K562 (cell line): ENCODE data around the gene ABCA1. TPM values are rescaled to one million over a fixed set of nuclear protein-coding genes. Genes with fewer than 3 reads are reported as not detected.

Source experiments
- ATAC-seq: fragments of 200-7000 bp; cut with Tn5 transposase; 3 replicates; pipeline ENCODE4 v1.9.1; 2020; ENCODE audit warnings: moderate library complexity
- BruUV-seq: library from RNA; stranded (reverse); fragments of 400-500 nt; replicated peaks from 2 replicates; lab custom pipeline; 2021; lab: Mats Ljungman, UMichigan
- CTCF ChIA-PET: fragments of 300-600 bp; formaldehyde crosslinking; extraction: SDS; loops from one replicate; lab custom pipeline; 2021; ENCODE audit warnings: low intra/inter-chr PET ratio; lab: Yijun Ruan, JAX
- POLR2A ChIA-PET: fragments of 300-600, 350-650 bp; sonication (Branson Sonifier 250); formaldehyde crosslinking; extraction: SDS; loops from one replicate; lab custom pipeline; 2021; ENCODE audit warnings: antibody characterized with exemption, inconsistent platforms; lab: Yijun Ruan, JAX
- DNase-seq, 4 experiments: peaks; one replicate each; pipeline versions ENCODE4 v3.0.0 to v3.0.0-alpha.2; 2011 to 2018; ENCODE audit warnings: low spot score in 3 of 4, mixed read lengths in 3 of 4; ENCODE audit errors: extremely low read depth in 1 of 4
- FAIRE-seq: peaks from 2 replicates; lab custom pipeline; 2011; peaks lifted over from hg19 to GRCh38; lab: Jason Lieb, UNC
- H2AFZ ChIP-seq: 2 replicates; pipeline ENCODE4 v1.6.0; 2011; ENCODE audit warnings: low read depth, low read length, control low read depth, inconsistent platforms
- H3K27ac ChIP-seq: fragments of 200-600 bp; 3 replicates; pipeline ENCODE4 v1.8.0; 2011; ENCODE audit warnings: low read depth, mild to moderate bottlenecking, control low read depth, inconsistent platforms, low read length, moderate library complexity, mixed read lengths; ENCODE audit errors: extremely low read depth
- H3K27me3 ChIP-seq, 2 experiments: fragments of 300-600 bp in 1 of 2; 2 replicates in 1 of 2; 3 replicates in 1 of 2; pipeline versions ENCODE4 v1.6.0 to v1.8.0; 2011; ENCODE audit warnings: inconsistent platforms in 2 of 2, low read length in 2 of 2, mild to moderate bottlenecking in 1 of 2, mixed read lengths in 1 of 2, moderate library complexity in 1 of 2; ENCODE audit not compliant: control insufficient read depth in 2 of 2, insufficient read depth in 2 of 2
- H3K36me3 ChIP-seq: fragments of 300-600 bp; 3 replicates; pipeline ENCODE4 v1.8.0; 2011; ENCODE audit warnings: mild to moderate bottlenecking, low read length, inconsistent platforms; ENCODE audit not compliant: control insufficient read depth, insufficient read depth
- H3K4me1 ChIP-seq, 2 experiments: fragments of 200-600 bp in 1 of 2; replicated peaks in 1 of 2; 2 replicates in 1 of 2; 3 replicates in 1 of 2; pipeline versions ENCODE4 v1.5.1 to v1.8.0; 2011; ENCODE audit warnings: inconsistent platforms in 2 of 2, low read length in 2 of 2, mild to moderate bottlenecking in 1 of 2, mixed read lengths in 1 of 2, moderate library complexity in 1 of 2; ENCODE audit not compliant: control insufficient read depth in 2 of 2, insufficient read depth in 2 of 2
- H3K4me2 ChIP-seq: 2 replicates; pipeline ENCODE4 v1.6.1; 2011; ENCODE audit warnings: low read length, control low read depth, inconsistent platforms, mixed read lengths; ENCODE audit not compliant: insufficient read depth
- H3K4me3 ChIP-seq: fragments of 200-600 bp; sonication (generic), shearing (Covaris generic); 2 replicates; pipeline ENCODE4 v1.5.1; 2016; ENCODE audit warnings: control low read depth, inconsistent platforms
- H3K79me2 ChIP-seq: fragments of 200-600 bp; 3 replicates; pipeline ENCODE4 v1.8.0; 2011; ENCODE audit warnings: low read length, inconsistent platforms; ENCODE audit not compliant: control insufficient read depth, insufficient read depth
- H3K9ac ChIP-seq, 2 experiments: 2 replicates each; pipeline versions ENCODE4 v1.6.0 to v1.6.1; 2011; ENCODE audit warnings: low read depth in 2 of 2, low read length in 2 of 2, control low read depth in 1 of 2, inconsistent platforms in 1 of 2, mild to moderate bottlenecking in 1 of 2, mixed read lengths in 1 of 2; ENCODE audit not compliant: insufficient read depth in 1 of 2
- H3K9me1 ChIP-seq: one replicate; pipeline ENCODE4 v1.6.0; 2011; ENCODE audit warnings: inconsistent platforms, mild to moderate bottlenecking, low read length, moderate library complexity; ENCODE audit not compliant: control insufficient read depth, insufficient read depth
- H3K9me3 ChIP-seq: replicated peaks from 2 replicates; pipeline ENCODE4 v1.5.1; 2011; ENCODE audit warnings: low read depth, low read length, inconsistent platforms; ENCODE audit not compliant: control insufficient read depth, insufficient read depth
- H4K20me1 ChIP-seq: replicated peaks from 2 replicates; pipeline ENCODE4 v1.6.1; 2011; ENCODE audit warnings: low read length, inconsistent platforms, mixed read lengths; ENCODE audit not compliant: control insufficient read depth, insufficient read depth
- ADNP ChIP-seq: fragments of 200-800 bp; sonication (Bioruptor generic); IDR thresholded peaks from 2 replicates; pipeline ENCODE4 v1.6.1; 2016; ENCODE audit warnings: missing genetic modification characterization, missing compliant biosample characterization
- ATF7 ChIP-seq: fragments of 450-650 bp; IDR thresholded peaks from 2 replicates; pipeline ENCODE4 v1.7.1; 2014; ENCODE audit warnings: mild to moderate bottlenecking, moderate library complexity
- COPS2 ChIP-seq: fragments of 450-650 bp; conservative IDR thresholded peaks from 2 replicates; pipeline ENCODE4 v1.6.1; 2016; ENCODE audit warnings: mild to moderate bottlenecking, moderate library complexity
- CSDE1 ChIP-seq, 2 experiments: fragments of 450-650 bp; IDR thresholded peaks; 2 replicates each; pipeline ENCODE4 v1.6.1; 2016; ENCODE audit warnings: mild to moderate bottlenecking in 1 of 2
- FOXM1 ChIP-seq, 2 experiments: fragments of 450-650 bp in 1 of 2; sonication (generic) in 1 of 2; formaldehyde crosslinking in 1 of 2; IDR thresholded peaks; 2 replicates each; pipeline versions ENCODE4 v1.6.1 to v1.9.0; 2017 to 2022; ENCODE audit warnings: low read depth in 2 of 2, mild to moderate bottlenecking in 2 of 2, missing genetic modification reagents in 1 of 2, moderate library complexity in 1 of 2
- JUN ChIP-seq, 2 experiments: sonication (generic) in 1 of 2; formaldehyde crosslinking in 1 of 2; IDR thresholded peaks; 2 replicates each; pipeline versions ENCODE4 v1.6.1 to v1.8.0; 2012 to 2022; ENCODE audit warnings: borderline replicate concordance in 2 of 2, mild to moderate bottlenecking in 2 of 2, improper control_type of control experiment in 1 of 2, low read depth in 1 of 2, low read length in 1 of 2, missing genetic modification reagents in 1 of 2
- KDM1A ChIP-seq, 2 experiments: fragments of 450-650 bp; IDR thresholded peaks; 2 replicates each; pipeline ENCODE4 v1.6.1; 2016; ENCODE audit warnings: mild to moderate bottlenecking in 2 of 2
- NCOA1 ChIP-seq: fragments of 450-650 bp; IDR thresholded peaks from 2 replicates; pipeline ENCODE4 v1.6.1; 2016; ENCODE audit warnings: low read depth
- PHF21A ChIP-seq: fragments of 450-650 bp; IDR thresholded peaks from 2 replicates; pipeline ENCODE4 v1.6.1; 2017; ENCODE audit warnings: low read depth, borderline replicate concordance
- PPARD ChIP-seq: fragments of 250-450 bp; sonication (Bioruptor Pico); IDR thresholded peaks from 2 replicates; pipeline ENCODE4 v1.8.0; 2022; ENCODE audit warnings: inconsistent platforms, mild to moderate bottlenecking, moderate library complexity
- RFX7 ChIP-seq: fragments of 250-450 bp; sonication (Bioruptor Pico); IDR thresholded peaks from 2 replicates; pipeline ENCODE4 v1.5.1; 2021; ENCODE audit warnings: mild to moderate bottlenecking
- SAFB ChIP-seq: fragments of 200-400 bp; formaldehyde crosslinking; IDR thresholded peaks from 2 replicates; pipeline ENCODE4 v1.6.1; 2017; ENCODE audit warnings: low read depth, low read length, borderline replicate concordance
- TAF9B ChIP-seq: fragments of 450-650 bp; IDR thresholded peaks from 2 replicates; pipeline ENCODE4 v1.6.1; 2018; ENCODE audit warnings: mild to moderate bottlenecking; ENCODE audit not compliant: partially characterized antibody
- WGBS: fragments of 100-300 bp; shearing (Covaris generic); methylation state at CpG from one replicate; pipeline ENCODE4 v1.1.6; 2016; ENCODE audit warnings: low coverage, mixed read lengths; ENCODE audit not compliant: insufficient coverage; ENCODE audit errors: missing lambda C conversion rate; 5-methylcytosine and 5-hydroxymethylcytosine counted together
- in situ Hi-C: fragments of 300-500 bp; cut with MboI; formaldehyde crosslinking; loops from 4 replicates; pipeline ENCODE4 v1.15.0; 2018; ENCODE audit warnings: inconsistent platforms, mixed read lengths
- intact Hi-C: fragments of 100-400 bp; cut with micrococcal nuclease; formaldehyde crosslinking; loops from 2 replicates; pipeline ENCODE4 v1.14.2; 2022
- polyA plus RNA-seq, 8 experiments: library from polyadenylated mRNA; depleted of rRNA in 4 of 8; stranded (reverse) in 5 of 8; unstranded in 3 of 8; fragments of >200 nt; fragmentation: Nextera tagmentation in 2 of 8; fragmentation: Illumina TruSeq in 1 of 8; extraction: Ambion mirVana in 2 of 8; extraction: Trizol in 1 of 8; gene quantifications; 2 replicates each; pipeline versions ENCODE4 v1.2.1 to v1.2.3, GENCODE V29; 2011 to 2014; ENCODE audit warnings: inconsistent platforms in 1 of 8, missing spikeins in 1 of 8
- total RNA-seq, 7 experiments: library from RNA; depleted of rRNA in 6 of 7; stranded (reverse); fragments of >200 nt in 6 of 7; fragmentation: Illumina TruSeq in 2 of 7; extraction: Trizol in 2 of 7; gene quantifications; 2 replicates each; pipeline versions ENCODE4 v1.2.1 to v1.2.3, GENCODE V29; 2011 to 2021; ENCODE audit warnings: low replicate concordance in 1 of 7
- TF ChIP-seq, protein P1 (sequence below): sonication (generic); formaldehyde crosslinking; IDR thresholded peaks from 2 replicates; pipeline ENCODE4 v1.8.0; 2022; ENCODE audit warnings: mild to moderate bottlenecking, missing genetic modification reagents, borderline replicate concordance
- TF ChIP-seq, protein P2 (sequence below): fragments of 150-350 bp; conservative IDR thresholded peaks from 2 replicates; pipeline ENCODE4 v1.6.1; 2014; ENCODE audit warnings: low read length
- TF ChIP-seq, protein P3 (sequence below): fragments of 250-450 bp; sonication (Bioruptor Pico); IDR thresholded peaks from 2 replicates; pipeline ENCODE4 v1.8.0; 2022; ENCODE audit warnings: inconsistent platforms

Gene ABCA1
- total and polyA plus RNA-seq, 9 of the 15 experiments (the other 6 are each of a cell fraction or from before 2014, with no cell fraction given) = under 0.01 to 0.18 (median 0.02) TPM; not detected in 5

DNA sequence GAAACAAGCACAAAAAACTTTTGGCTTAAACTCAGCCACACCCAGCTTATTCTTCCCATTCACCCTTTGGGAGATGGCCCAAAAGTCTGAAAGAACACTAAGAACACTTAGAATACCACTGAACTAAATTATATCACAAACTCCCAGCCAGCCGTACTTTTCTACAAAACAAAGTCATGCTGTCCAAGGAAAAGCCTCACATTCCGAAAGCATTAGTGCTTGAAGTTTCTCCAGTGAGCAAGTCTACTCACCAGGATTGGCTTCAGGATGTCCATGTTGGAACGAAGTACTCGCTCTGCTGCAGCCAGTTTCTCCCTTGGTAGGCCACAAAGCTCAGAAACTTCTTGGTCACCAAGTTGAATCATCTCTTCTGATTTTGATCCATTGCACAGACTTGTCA lies 69.7 kb downstream of the ABCA1 start:
- TF ChIP-seq, protein P1, sequence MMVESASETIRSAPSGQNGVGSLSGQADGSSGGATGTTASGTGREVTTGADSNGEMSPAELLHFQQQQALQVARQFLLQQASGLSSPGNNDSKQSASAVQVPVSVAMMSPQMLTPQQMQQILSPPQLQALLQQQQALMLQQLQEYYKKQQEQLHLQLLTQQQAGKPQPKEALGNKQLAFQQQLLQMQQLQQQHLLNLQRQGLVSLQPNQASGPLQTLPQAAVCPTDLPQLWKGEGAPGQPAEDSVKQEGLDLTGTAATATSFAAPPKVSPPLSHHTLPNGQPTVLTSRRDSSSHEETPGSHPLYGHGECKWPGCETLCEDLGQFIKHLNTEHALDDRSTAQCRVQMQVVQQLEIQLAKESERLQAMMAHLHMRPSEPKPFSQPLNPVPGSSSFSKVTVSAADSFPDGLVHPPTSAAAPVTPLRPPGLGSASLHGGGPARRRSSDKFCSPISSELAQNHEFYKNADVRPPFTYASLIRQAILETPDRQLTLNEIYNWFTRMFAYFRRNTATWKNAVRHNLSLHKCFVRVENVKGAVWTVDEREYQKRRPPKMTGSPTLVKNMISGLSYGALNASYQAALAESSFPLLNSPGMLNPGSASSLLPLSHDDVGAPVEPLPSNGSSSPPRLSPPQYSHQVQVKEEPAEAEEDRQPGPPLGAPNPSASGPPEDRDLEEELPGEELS (CRISPR knock-in tag) = no peak
- no peak for TF ChIP-seq FOXM1 (IDR thresholded peaks at IDR 0.05; ENCODE audit: low read depth)
- TF ChIP-seq FOXM1 (CRISPR knock-in tag; IDR thresholded peaks at IDR 0.05; ENCODE audit: low read depth) = no peak
- no peak for TF ChIP-seq COPS2
- no peak for TF ChIP-seq ATF7
- TF ChIP-seq, protein P2, sequence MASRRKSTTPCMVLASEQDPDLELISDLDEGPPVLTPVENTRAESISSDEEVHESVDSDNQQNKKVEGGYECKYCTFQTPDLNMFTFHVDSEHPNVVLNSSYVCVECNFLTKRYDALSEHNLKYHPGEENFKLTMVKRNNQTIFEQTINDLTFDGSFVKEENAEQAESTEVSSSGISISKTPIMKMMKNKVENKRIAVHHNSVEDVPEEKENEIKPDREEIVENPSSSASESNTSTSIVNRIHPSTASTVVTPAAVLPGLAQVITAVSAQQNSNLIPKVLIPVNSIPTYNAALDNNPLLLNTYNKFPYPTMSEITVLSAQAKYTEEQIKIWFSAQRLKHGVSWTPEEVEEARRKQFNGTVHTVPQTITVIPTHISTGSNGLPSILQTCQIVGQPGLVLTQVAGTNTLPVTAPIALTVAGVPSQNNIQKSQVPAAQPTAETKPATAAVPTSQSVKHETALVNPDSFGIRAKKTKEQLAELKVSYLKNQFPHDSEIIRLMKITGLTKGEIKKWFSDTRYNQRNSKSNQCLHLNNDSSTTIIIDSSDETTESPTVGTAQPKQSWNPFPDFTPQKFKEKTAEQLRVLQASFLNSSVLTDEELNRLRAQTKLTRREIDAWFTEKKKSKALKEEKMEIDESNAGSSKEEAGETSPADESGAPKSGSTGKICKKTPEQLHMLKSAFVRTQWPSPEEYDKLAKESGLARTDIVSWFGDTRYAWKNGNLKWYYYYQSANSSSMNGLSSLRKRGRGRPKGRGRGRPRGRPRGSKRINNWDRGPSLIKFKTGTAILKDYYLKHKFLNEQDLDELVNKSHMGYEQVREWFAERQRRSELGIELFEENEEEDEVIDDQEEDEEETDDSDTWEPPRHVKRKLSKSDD = no peak
- no peak for TF ChIP-seq JUN (IDR thresholded peaks at IDR 0.05; ENCODE audit: borderline replicate concordance, low read depth, low read length)
- no peak for TF ChIP-seq JUN (CRISPR knock-in tag; IDR thresholded peaks at IDR 0.05; ENCODE audit: borderline replicate concordance)
- no peak for TF ChIP-seq KDM1A (IDR thresholded peaks at IDR 0.05)
- no peak for TF ChIP-seq NCOA1
- no peak for TF ChIP-seq PPARD (CRISPR knock-in tag)
- no peak for TF ChIP-seq SAFB
- TF ChIP-seq RFX7 (CRISPR knock-in tag) = no peak
- TF ChIP-seq TAF9B = no peak
- TF ChIP-seq ADNP (tag) = no peak
- TF ChIP-seq PHF21A = no peak
- TF ChIP-seq, protein P3, sequence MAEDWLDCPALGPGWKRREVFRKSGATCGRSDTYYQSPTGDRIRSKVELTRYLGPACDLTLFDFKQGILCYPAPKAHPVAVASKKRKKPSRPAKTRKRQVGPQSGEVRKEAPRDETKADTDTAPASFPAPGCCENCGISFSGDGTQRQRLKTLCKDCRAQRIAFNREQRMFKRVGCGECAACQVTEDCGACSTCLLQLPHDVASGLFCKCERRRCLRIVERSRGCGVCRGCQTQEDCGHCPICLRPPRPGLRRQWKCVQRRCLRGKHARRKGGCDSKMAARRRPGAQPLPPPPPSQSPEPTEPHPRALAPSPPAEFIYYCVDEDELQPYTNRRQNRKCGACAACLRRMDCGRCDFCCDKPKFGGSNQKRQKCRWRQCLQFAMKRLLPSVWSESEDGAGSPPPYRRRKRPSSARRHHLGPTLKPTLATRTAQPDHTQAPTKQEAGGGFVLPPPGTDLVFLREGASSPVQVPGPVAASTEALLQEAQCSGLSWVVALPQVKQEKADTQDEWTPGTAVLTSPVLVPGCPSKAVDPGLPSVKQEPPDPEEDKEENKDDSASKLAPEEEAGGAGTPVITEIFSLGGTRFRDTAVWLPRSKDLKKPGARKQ (CRISPR knock-in tag) = no peak
- TF ChIP-seq CSDE1 (IDR thresholded peaks at IDR 0.05) = no peak
- TF ChIP-seq, all 486 proteins: peak for 0
- peaks cover 11 to 15% of the 10 kb centered on the region in 2 experiments; a peak in 4 of 5 replicates for H3K27me3 ChIP-seq
- FAIRE-seq (no peak), ATAC-seq (no peak), DNase-seq (no peak)
- intact Hi-C loops (no loop called here), in situ Hi-C loops (no loop called here)
- H3K9ac ChIP-seq = no peak overlapping the region
- WGBS = 0% methylated on average over 4 of the region's 4 CpGs
- no peak overlapping the region for H3K27ac ChIP-seq
- H2AFZ ChIP-seq = no peak overlapping the region
- no peak overlapping the region for H3K4me2 ChIP-seq
- no peaks in the 10 kb centered on the region for H4K20me1 ChIP-seq
- ChIA-PET CTCF (no interaction called here), POLR2A (interaction anchor here (0.7 kb wide), 1 partner anchor 45 kb away, joined by 3 read pairs; no protein-coding TSS in a partner anchor)
- BruUV-seq = no TSS peak
- no peak overlapping the region for H3K4me3 ChIP-seq
- no peaks in the 10 kb centered on the region for H3K9me3 ChIP-seq
- H3K36me3 ChIP-seq = no peaks in the 10 kb centered on the region
- H3K79me2 ChIP-seq = no peaks in the 10 kb centered on the region
- H3K4me1 ChIP-seq = no peaks in the 10 kb centered on the region
- no peaks in the 10 kb centered on the region for H3K9me1 ChIP-seq
